ENCODE measurements around the gene HOXA6. TPM values are rescaled to one million over a fixed set of nuclear protein-coding genes. Genes with fewer than 3 reads are reported as not detected.

The HOXA6 gene
- total RNA-seq, 2 experiments from 2014 or later = not detected

DNA sequence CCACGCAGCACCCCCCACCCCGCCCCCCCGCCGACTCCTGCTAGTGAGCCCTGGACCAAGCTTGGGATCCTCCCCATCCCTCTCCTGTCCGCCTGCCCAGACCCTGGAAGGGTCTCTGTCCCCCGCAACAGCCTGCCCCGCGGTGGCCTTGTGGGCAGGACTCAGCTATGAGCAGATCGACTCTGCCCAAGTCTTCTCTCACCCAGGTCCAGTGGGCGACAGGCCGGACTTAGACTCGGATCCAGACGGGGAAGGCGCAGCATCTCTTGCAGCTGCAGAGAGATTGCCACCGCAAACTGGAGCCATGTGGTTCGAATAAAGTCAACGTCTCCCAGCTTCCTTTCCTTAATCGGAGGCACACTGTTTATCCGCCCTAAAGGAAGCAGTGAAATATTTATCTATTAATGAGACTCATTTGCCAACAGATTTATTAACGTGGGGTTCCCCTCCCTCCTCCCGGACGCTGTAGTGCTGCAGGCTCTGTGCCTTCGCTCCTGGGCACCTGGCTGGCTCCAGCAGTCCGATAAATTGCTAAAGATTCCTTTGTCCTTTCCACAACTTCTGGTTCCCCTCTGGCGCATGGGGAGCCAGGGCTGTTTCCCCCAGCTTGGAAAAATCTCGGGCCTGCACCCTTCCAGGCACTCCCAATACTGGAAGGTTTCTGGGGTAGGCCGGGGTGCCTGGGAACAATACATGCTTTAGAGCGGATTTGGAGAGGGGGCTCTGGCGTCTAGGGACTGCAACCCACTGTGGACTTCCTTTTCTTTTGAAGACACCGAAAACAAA is 9.5 kb upstream of the HOXA6 start:
- CTCF ChIA-PET = interaction anchor here (0.6 to 1.1 kb wide), 5 partner anchors 10 to 474 kb away, joined by 3 to 4 read pairs (median 3); partner anchors contain the start of genes HOXA10, HOXA13 and HOXA6

GRCh38 chr7:27156508-27156898 is 8.9 kb upstream of the HOXA6 start, which contains the start of gene HOXA7:
Gene HOXA7, minus strand, starts transcription at chr7:27156675. Its CDS starts 130 bp downstream, at chr7:27156545.
- CTCF ChIA-PET = interaction anchor here (0.7 to 1.1 kb wide), 3 partner anchors 9 to 18 kb away, joined by 3 to 4 read pairs (median 3); partner anchors contain the start of genes HOXA10 and HOXA6
- POLR2A ChIA-PET = no interaction called here

More for the DNA sequence above, 9.5 kb upstream of the HOXA6 start:
- POLR2A ChIA-PET = no interaction called here

DNA sequence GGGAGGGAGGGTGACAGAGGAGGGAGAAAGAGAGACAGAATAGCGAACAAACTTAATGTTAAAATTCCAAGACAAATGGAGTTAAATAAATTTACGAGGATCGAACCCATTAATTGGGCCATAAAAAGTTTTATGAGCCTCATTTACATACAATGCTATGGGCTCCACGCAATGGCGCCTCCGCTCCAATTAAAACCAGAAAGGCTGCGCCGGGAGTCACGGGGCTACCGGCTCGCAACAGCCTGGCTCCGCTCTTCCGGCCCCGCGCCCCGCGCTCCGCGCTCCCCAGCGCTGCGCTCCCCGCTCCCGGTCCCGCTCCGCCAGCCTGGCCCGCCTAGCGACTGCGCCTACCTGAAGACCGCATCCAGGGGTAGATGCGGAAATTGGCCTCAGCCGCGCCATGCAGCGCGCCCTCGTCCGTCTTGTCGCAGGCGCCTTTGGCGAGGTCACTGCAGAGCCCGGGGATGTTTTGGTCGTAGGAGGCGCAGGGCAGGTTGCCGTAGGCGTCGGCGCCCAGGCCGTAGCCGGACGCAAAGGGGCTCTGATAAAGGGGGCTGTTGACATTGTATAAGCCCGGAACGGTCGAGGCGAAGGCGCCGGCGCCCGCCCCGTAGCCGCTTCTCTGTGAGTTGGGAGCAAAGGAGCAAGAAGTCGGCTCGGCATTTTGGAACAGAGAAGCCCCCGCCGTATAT is 8.4 kb upstream of the HOXA6 start:
- POLR2A ChIA-PET = no interaction called here
- CTCF ChIA-PET = interaction anchor here (0.7 to 2.0 kb wide), 4 partner anchors 9 to 18 kb away, joined by 3 to 8 read pairs (median 4); partner anchors contain the start of genes HOXA10, HOXA6 and HOXA9

- CTCF ChIA-PET = interaction anchor here (2.0 kb wide), 1 partner anchor 10 kb away, joined by 8 read pairs; the partner anchor contains the start of gene HOXA9
Measured at GRCh38 chr7:27154901-27155815, 7.6 kb upstream of the HOXA6 start.

DNA sequence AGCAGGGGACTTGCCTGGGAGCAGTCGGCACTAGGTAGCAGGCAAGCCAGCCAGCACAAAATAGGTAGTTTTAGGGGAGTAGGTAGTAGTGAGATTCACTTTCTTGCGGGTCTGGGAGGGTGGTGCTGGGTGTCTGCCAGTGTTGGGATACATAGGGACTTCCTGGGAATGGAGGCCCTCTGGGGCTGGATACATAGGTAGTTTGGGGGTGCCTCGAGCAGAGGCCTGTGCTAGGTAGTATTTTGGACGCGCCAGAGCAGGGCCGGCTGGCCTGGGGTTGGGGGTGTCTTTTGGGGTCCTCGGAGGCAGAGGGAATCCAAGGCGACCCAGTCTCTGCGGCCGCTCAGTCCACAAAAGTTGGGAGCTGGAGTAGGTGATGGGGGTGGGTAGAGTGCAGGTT is 6.8 kb upstream of the HOXA6 start:
- ChIA-PET CTCF (interaction anchor here (2.0 kb wide), 1 partner anchor 11 kb away, joined by 8 read pairs; the partner anchor contains the start of gene HOXA9), POLR2A (no interaction called here)

More at GRCh38 chr7:27154901-27155815, 7.6 kb upstream of the HOXA6 start:
- POLR2A ChIA-PET = no interaction called here

- ChIA-PET CTCF (no interaction called here), POLR2A (no interaction called here)
Measured at GRCh38 chr7:27153526-27153925, 6.0 kb upstream of the HOXA6 start.

DNA sequence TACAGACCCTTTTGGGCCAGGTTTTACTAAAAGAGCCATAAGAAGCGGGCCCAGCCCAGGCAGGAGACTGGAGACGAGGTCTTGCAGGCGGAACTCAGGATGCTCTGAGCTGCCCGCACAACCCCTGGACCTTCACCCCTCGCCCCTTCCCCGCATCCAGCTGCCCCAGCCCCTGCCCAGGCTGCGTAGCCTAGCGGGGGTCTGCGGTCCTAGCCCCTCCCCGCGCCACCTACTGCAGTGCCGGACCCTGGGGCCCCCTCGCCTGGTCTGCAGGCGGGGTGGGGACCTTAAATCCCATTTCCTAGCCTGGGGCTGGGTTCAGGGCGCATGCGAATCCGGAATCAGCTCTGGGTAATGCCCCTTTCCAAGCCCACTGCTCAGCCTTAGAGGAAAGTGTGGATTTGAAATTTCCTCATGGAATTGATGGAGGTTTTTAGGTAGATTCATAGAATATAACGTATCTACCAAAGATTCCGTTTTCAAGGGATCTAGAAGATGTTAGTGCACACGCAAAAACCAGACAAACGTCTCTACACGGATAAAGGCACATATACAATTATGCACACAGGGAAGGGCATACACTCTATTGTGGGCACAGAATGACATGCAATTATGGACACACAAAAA is 5.4 kb upstream of the HOXA6 start:
- ChIA-PET POLR2A (no interaction called here), CTCF (interaction anchor here (1.0 to 1.4 kb wide), 2 partner anchors 8 to 38 kb away, joined by 3 to 7 read pairs; no protein-coding TSS in a partner anchor)

GRCh38 chr7:27151931-27152815 is 4.6 kb upstream of the HOXA6 start, which contains the start of gene HOXA3:
Gene HOXA3, minus strand, starts transcription at chr7:27152583. Its CDS starts 41,943 bp downstream, at chr7:27110640.
- ChIA-PET POLR2A (no interaction called here), CTCF (interaction anchor here (1.0 to 1.6 kb wide), 5 partner anchors 9 to 39 kb away, joined by 3 to 7 read pairs (median 5); partner anchors contain the start of gene HOXA4)

- ChIA-PET CTCF (interaction anchor here (1.0 to 1.6 kb wide), 8 partner anchors 10 to 469 kb away, joined by 3 to 6 read pairs (median 4); partner anchors contain the start of gene HOXA4), POLR2A (no interaction called here)
Measured at GRCh38 chr7:27151341-27151930, 3.9 kb upstream of the HOXA6 start.

GRCh38 chr7:27150568-27151340 is 3.2 kb upstream of the HOXA6 start:
- CTCF ChIA-PET = interaction anchor here (1.0 to 1.6 kb wide), 9 partner anchors 10 to 468 kb away, joined by 3 to 6 read pairs (median 4); partner anchors contain the start of genes HOXA11 and HOXA4
- POLR2A ChIA-PET = no interaction called here

GRCh38 chr7:27149842-27150567 is 2.4 kb upstream of the HOXA6 start:
- ChIA-PET CTCF (interaction anchor here (0.8 to 1.6 kb wide), 10 partner anchors 9 to 468 kb away, joined by 3 to 6 read pairs (median 4); partner anchors contain the start of genes HOXA11 and HOXA4), POLR2A (no interaction called here)

DNA sequence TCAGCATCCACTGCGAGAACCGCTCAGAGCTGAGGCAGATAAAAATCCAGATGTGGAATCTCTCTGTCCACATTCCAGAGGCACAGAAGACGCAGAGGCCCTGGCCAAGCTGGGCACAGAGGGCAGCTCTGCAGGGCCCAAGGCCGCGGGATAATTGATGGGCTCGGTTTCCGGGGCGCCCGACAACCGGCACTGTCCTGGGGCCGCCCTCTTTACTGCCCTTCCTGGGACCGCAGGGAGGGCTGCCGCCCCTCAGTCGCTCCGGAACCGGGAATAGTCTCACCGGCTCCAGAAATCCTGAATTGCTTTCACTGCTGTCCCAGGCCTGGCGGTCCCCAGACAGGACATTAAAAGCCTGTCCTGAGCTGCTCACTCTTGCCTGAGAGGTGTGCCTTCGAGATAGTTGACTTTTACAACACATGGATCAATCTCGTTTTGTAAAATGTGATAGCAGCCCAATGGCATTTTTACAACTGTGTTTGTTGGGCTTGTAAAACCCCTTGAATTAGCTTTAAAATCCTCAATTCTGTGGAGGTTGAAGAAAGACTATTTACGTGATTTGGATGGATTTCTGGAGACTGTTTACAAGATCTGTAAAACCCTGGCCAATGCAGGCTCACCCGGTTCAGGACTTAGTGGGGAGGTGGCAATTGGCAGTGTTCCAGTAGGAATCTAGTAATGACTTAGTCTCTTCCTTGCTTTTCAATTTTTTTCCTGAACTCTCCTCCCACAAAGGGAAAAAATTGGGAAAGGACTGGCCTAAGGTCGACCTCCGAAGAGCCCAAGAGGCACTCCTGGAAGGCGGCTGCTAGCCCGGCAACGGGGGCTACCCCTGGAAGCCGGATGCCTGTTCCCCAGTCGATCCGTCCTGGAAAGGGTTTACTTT is 1.4 kb upstream of the HOXA6 start:
- CTCF ChIA-PET = interaction anchor here (0.7 to 1.2 kb wide), 4 partner anchors 8 to 35 kb away, joined by 3 to 4 read pairs (median 4); partner anchors contain the start of gene HOXA11
- POLR2A ChIA-PET = no interaction called here

DNA sequence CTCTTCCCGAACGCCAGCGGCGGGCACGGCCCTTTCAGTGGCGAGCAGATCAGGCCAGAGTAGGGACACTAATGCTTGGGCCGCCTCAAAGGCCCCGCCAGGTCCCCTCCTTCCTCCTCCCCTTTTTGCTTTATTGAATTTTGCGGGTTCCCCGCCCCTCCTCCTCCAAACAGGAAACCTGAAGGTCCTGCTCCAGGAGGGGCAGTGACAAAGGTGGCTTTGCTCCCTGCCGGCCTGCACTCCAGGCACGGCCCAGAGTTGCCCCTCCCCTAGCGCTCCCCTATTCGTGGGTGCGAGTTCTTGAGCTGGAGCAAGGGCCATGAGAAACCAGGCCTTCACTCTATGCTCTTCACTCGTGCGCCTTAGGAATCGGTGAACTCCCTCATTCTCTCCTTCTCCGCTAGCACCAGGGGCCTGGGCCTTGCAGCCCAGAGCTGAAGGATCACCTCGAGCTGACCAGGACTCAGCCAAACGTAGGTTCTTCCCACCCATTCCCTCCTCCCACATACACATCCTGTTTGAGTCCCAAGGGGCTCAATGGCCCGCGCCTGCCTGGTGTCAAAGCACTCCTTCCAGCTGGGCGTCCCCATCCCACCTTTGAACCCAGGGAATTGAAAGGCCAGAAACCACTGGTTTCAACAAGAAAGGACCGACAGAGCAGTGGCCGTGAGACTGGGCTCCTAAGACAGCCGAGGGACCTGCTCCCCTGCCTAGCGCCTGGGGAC is 619 bp upstream of the HOXA6 start:
- ChIA-PET CTCF (interaction anchor here (0.7 to 1.0 kb wide), 2 partner anchors 13 kb away, joined by 3 read pairs; no protein-coding TSS in a partner anchor), POLR2A (no interaction called here)
